ENCODE data around the gene PANX2.

PANX2 gene

DNA sequence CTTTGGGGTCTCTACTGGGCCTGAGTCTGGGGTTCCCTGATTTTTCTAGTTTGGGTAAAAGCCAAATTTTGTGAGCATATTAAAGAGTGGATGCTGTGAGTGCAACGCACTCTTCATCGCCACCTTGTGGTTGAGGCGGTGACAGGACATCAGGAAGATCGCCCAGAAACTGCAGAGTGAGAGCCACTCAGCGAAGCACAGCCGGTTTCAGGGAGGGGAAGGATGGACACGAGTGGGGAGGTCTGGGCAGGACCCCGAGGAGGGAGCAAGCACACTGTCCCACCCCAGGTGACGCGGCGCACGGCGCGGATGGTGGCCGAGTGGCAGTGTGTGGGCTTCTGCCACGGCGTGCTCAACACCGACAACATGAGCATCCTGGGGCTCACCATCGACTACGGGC is 39.4 kb downstream of the PANX2 start:
- no peak overlapping the region for H3K4me3 ChIP-seq (ENCODE audit: low read depth, low read length)

DNA sequence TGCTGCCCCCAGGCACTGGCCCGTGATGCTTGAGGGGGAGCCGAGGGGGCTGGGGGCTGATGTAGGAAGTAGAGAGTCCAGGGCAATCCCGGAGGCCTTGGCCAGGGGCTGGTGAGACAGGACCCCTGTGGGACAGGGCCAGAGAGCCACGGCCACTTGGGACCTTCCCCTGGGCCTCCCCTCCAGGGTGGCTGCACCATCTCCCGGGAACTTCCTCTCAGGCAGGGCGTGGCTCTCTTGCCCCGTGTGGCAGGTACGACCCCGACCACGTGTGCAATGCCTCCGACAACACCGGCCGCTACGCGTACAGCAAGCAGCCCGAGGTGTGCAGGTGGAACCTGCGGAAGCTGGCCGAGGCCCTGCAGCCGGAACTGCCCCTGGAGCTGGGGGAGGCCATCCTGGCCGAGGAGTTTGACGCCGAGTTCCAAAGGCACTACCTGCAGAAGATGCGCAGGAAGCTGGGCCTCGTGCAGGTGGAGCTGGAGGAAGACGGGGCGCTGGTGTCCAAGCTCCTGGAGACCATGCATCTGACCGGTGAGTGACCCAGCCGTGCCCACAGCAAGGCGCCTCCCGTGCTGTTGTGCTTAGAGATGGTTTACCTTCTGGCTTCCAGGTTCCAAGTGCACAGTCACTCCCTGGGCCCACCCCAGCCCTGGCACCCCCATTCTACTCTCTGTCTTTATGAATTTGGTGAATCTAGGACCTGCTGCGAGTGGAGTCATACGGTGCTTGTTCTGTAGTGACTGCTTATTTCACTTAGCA is 40.0 kb downstream of the PANX2 start:
- H3K4me3 ChIP-seq (ENCODE audit: low read depth, low read length) = no peak overlapping the region

DNA sequence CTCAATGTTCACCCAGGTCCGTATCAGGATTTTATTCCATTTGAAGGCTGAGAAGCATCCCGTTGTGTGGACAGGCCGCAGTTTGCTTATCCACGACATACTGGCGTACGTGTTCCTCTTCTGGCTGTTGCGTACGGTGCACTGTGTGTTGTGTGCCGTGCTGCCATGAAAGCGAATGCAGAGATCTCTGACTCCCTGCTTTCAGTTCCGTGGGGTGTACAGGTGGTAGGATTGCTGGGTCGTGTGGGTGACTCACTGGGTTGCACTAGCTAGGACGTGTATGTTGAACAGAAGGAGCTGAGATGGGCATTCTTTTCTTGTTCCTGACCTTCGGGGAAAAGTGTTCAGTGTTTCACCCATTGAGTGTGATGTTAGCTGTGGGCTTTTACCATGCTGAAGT is 40.6 kb downstream of the PANX2 start:
- no peak overlapping the region for H3K4me3 ChIP-seq (ENCODE audit: low read depth, low read length)

DNA sequence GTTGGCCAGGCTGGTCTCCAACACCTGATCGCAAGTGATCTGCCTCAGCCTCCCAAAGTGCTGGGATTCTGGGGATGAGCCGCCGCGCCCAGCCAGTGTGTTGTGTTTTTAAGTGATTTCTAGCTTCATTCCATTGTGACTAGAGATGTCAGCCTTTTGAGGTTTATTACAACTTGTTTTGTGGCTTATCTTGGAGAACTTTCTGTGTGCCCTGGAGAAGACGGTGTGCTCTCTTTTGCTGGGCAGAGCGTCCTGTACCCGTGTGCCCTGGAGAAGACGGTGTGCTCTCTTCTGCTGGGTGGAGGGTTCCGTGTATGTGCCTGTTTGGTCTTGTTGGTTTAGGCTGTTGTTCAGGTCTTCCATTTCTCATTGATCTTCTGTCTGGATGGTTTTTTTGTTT is 42.7 kb downstream of the PANX2 start:
- H3K4me3 ChIP-seq (ENCODE audit: low read depth, low read length) = no peak overlapping the region

DNA sequence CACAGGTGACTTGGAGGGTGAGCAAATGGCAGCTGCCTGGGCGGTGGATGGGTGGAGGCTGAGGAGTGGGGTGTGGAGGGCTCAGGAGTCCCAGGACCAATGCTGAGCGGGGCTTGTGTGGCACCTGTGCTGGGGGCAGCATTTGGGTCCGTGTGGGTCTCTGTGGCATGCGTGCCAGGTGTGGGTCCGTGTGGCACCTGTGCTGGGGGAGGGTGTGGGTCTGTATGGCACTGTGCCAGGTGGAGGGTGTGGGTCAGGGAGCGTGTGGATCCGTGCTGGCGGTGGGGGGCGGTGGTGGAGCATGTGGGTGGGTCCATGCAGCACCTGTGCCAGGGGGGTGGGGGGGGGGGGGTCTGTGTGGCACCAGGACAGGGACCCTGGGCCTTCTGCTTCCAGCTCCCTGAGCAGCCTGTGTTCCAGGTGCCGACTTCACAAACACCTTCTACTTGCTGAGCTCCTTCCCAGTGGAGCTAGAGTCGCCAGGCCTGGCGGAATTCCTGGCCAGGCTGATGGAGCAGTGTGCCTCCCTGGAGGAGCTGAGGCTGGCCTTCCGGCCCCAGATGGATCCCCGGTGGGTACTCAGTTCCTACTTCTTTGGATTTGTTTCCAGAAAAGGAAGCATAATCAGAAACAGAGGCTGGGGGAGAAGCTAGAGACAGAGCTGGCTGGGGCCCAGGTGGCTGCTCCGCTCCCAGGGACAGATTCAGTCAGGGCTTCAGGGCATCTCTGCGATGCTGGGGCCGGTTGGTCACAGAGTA is 44.9 kb downstream of the PANX2 start:
- no peak overlapping the region for H3K4me3 ChIP-seq (ENCODE audit: low read depth, low read length)

DNA sequence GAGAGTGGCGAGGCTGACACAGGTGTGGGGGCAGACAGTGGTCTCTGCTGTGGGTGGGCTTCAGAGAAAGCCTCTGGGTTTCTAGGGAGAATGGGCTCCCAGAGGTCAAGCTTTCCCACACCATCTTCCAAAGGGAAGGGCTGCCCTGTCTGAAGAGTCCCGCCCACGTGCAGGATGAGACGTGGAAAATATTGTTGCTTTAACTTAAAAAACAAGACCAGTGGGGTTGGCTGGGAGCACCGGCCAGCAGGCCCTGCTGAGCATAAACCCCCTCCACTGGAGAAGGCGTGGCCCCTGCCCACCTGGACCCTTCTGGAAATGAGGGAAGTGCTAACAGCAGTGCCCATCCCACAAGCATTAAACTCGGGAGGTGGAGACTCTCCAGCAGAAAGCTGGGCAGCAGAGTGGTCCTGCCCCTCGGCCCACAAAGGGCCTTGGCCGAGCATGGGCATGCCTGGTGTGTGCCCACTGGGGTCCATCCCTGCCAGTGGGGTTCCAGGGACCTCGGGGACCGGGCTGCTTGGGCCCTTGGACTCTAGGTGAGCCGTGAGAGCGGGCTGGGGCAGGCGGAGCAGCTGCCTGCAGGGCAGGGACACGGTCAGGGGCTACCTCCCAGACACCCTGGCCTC is 45.6 kb downstream of the PANX2 start:
- no peak overlapping the region for H3K4me3 ChIP-seq (ENCODE audit: low read depth, low read length)

DNA sequence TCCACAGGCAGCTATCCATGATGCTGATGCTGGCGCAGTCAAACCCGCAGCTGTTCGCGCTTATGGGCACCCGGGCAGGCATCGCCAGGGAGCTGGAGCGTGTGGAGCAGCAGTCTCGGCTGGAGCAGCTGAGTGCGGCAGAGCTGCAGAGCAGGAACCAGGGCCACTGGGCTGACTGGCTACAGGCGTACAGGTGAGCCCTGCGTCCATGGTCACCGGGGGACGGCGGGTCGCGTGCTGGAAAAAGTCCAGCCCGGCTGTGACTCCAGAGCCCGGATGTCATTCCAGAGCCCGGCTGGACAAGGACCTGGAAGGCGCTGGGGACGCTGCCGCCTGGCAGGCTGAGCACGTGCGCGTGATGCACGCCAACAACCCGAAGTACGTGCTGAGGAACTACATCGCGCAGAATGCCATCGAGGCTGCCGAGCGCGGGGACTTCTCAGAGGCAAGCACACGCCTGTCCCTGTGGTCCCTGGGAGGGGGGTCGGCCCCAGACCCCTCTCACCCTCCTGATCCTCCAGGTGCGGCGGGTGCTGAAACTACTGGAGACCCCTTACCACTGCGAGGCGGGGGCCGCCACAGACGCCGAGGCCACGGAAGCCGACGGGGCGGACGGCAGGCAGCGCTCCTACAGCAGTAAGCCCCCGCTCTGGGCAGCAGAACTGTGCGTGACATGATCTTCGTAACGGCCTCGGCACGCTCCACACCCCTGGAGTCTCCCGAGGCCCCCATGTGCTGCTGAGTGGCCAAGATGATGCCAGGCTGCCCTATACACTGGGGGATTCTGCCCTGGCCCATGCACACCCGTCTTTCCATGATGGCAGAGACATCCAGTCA is 46.4 kb downstream of the PANX2 start:
- no peak overlapping the region for H3K4me3 ChIP-seq (ENCODE audit: low read depth, low read length)

DNA sequence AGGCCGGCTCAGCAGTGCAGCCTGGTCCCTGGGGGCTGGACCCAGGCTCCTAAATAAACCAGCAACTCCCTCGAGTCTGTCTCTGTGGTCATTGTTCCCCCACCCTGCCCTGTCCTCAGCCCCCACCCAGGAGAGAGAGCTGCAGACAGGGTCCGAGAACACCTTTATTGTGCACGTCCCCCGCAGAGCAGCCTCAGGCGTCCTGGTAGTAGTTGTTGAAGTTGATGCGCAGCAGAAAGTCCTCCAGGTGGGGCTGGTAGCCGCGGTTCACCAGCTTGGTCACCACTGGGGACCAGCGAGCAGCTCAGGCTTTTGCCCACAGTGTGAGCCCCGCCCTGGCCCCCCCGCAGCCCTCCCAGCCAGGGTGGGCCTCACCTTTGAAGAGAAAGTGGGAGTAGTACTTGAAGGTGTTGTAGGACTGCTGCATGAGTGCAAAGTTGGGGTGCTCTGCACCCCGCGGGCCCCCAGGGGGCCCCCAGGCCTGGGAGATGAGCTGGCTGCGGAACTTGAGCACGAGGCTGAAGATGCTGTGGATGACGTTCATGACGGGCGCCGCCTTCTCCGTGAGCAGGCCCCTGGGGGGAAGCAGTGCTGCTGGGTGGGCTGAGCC is 47.1 kb downstream of the PANX2 start:
- no peak overlapping the region for H3K4me3 ChIP-seq (ENCODE audit: low read depth, low read length)

DNA sequence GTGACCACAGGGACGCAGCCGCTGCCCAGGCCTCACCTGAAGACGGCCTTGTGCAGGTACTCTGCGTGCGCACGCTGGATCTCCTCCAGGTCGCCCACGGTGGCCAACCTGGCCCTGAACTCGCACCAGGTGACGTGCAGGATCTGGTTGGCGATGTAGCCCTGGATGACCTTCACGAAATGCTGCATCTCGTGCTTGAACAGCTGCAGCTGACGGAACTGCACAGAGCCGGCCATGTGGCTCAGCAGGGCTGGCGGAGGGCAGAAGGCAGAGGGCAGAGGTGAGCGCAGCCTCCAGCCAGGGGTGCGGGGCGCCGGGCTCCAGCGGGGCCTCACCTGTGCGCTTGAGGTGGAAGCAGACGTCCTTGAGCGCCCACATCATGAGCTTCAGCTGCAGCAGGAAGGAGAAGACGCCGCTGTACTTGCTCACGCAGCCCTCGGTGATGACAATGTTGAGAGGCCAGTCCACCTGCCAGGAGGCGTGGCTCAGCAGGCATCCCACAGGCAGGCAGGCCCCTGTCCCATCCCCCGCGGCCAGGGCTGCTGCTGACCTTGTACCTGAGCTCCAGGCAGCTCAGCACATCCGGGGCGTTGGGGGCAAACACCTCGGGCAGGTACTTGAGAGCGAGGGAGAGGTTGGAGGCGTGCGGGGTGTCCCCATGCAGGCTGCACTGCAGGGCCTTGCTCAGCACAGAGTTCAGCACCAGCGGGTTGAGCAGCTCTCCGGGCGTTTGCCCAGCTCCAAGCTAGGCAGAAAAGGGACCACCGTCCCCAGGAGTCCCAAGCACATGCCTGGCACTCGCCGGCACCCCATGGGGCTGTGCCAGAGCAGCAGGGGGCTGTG is 47.8 kb downstream of the PANX2 start:
- H3K4me3 ChIP-seq (ENCODE audit: low read depth, low read length) = no peak overlapping the region

DNA sequence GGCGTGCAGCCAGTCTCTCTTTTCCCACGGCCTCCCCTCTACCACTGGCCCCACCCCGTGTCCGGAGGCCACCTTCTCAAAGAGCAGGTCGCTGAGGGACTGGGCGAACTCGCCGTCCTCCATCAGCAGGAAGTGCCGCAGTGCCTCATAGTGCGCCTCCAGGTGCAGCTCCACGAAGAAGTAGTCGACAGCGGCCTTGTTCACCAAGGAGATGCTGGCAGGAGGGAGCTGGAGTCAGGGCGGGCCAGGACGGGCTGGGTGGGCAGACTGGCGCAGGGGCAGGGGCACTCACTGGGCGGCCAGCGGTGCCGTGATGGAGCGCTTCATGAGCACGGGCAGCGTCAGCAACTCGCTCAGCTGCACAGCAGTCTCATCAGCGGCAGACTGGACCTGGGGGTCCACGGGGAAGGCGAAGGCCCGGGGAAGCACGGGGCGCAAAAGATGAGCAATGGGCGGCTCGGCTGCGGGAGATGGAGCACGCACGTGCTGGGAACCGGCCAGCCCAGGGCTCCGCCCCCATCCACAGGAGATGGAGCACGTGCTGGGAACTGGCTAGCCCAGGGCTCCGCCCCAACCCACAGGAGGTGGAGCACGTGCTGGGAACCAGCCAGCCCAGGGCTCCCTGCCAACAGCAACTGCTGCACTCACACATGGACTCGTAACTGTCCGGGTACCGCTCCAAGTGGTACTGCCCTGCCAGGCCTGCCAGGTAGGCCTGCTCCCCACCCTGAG is 48.6 kb downstream of the PANX2 start:
- no peak overlapping the region for H3K4me3 ChIP-seq (ENCODE audit: low read depth, low read length)

DNA sequence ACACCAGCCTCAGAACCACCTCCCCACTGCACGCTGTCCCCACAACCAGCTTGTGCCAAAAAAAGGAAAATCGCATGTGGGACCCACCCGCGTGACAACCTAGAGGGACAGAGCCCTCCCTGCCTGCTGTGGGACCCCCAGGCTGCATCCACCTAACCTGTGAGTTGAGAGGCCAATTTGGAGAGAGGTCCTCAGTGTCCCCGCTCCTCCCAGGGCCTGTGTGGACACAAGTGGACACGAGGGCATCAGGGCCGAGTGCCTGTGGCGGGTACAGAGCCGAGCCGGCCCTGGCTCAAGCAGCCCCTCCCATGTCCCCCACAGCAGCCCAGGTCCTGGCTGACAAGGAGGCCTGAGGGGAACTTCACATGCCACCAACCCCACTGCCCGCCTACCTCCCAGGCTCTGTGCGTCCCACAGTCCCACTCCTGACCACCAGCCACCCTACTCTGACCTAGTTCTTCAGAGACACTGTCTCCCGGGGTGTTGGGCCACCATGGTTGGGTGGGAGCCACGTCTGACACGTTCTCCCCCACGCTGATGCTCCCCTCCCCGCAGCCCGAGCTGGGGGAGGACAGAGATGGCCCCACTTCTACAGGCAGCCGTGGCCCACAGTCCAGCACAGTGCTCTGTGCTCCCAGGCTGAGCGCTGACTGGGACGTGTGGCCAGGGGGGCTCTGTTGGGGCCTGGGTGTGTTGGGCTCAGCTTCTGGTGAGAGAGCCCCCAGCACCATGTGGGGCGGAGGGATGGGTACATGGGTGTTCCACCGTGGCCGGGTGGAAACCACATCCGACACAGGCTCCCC is 49.5 kb downstream of the PANX2 start:
- no peak overlapping the region for H3K4me3 ChIP-seq (ENCODE audit: low read depth, low read length)

DNA sequence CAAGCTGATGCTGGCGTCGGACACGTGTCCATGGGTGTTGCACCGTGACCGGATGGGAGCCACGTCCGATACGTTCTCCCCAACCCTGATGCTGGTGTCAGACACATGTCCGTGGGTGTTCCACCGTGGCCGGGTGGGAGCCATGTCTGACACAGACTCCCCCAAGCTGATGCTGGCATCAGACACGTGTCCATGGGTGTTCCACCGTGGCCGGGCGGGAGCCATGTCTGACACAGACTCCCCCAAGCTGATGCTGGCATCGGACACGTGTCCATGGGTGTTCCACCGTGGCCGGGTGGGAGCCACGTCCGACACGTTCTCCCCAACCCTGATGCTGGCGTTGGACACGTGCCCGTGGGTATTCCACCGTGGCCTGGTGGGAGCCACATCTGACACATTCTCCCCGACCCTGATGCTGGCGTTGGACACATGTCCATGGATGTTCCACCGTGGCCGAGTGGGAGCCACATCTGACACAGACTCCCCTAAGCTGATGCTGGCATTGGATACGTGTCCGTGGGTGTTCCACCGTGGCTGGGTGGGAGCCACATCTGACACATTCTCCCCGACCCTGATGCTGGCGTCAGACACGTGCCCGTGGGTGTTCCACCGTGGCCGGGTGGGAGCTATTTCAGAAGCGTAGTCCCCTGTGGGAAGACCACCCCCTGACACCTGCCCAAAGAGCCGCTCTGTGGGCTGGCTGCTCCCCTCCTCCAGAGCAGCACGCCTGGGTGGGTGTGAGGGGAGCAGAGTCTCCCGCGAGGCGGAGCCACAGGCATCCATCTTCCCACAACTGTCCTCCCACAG is 50.3 kb downstream of the PANX2 start:
- H3K4me3 ChIP-seq (ENCODE audit: low read depth, low read length) = no peak overlapping the region

DNA sequence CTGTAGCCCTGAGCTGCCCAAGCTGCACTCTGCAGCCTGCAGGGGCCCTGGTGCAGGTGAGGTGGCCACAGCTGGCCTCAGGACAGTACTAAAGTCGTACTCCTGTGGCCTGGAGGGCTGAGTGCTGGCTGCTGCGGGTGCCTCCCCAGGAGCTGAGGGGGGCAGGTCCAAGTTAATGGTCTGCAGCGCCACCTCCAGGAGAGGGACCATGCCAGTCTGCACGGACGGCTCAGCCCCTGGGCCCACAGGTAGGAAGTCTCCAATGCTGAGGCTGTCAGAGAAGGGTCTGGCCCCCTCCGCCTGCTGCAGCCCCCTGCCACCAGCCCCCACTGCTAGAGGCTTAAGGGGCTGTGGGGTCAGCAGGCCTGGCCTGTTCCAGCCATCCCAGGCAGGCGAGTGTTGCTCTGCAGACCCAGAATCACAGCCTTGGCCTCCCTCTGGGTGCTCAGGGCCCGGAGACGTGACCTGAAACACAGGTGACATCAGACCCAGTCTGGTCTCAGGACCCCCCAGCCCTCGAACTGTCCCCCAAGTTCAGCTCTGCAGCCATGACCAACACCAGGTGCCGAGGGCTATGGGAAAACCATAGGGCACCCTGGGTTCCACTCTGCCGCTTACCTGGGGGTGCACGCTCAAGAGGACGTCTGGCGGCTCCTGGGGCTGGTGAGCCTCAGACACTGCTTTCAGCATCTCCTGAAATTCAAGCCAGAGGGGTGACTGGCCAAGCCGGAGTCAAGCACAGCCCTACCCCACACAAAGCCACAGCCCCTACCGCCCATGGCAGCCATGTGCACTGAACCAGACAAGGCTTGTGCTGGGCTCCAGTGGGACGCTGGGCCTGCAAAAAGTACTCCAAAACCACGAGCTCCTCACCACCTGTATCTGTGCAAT is 51.1 kb downstream of the PANX2 start:
- H3K4me3 ChIP-seq (ENCODE audit: low read depth, low read length) = no peak overlapping the region

DNA sequence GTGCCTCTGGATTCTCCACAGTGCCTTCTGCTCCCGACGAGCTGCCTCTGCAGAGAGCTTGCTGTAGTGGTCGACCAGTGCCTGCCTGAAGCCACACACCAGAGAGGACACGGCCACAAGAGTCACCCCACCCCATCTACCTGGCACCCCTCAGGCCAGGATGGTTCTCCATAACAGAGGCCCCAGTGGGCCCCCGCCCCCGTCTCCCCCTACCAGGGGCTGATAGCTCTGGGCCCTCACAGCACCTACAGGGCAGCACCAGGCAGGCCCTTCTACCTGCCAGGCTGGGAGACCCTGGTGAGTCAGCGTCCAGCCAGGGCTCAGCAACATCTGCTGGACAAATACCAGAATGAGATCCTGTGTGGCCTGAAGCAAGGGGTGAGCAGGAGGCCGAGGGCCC is 52.0 kb downstream of the PANX2 start:
- H3K4me3 ChIP-seq (ENCODE audit: low read depth, low read length) = no peak overlapping the region

DNA sequence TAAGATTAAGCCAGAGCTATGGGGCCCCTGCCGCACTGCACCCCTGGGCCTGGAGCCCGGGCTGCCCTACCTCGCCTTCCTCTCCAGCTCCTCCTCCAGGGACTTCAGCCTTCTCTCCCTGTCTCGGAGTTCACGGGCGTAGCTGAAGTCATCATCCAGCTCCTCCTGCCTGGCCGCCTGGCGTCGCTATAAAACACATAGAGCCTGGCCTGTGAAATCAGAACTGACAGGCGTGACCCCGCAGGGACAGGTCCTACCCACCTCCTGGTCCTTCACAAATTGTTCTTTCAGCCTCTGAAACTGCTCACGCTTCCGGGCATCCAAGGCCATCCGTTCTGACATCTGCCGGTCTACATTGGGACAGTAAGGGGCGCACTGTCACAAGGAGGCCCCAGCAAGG is 53.5 kb downstream of the PANX2 start:
- H3K4me3 ChIP-seq (ENCODE audit: low read depth, low read length) = no peak overlapping the region

DNA sequence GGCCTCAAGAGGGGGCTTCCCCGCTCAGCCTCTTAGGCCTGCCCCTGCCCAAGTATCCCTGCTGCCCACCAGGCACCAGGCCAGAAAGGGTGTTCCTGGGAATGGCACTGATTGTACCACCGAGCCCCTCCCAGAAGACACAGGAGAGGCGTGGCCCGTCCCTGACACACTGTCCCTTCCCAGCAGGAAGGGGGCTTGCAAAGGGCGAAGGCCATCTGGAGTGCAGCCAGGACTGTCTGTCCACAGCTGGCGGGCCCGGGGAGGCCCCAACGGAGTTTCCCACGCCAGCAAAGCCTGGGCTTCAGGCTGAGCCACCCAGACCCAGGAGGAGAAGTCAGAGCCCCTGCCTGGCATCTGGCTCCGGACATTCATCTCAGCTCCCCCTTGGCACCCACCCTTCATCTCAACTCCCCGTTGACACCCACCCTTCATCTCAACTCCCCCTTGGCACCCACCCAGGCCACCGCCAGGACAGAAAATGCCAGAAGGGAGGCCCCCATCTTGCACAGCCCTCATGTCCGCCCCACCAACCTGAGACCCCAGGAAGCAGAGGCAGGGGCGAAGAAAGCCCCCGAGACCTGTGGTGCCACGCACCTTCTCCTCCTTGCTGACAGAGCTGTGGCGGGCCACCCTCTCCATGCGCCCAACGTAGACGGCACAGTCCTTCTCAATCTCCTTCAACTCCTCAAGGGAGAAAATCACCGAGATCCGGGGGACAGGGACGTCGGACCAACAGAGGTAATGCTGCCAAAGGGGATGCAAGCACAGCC is 54.9 kb downstream of the PANX2 start:
- H3K4me3 ChIP-seq (ENCODE audit: low read depth, low read length) = no peak overlapping the region

Data from iPS-11a (cell line).